Hepatocyte (in vitro differentiated cells): ENCODE measurements around the gene SH3RF3. TPM values are rescaled to one million over a fixed set of nuclear protein-coding genes. Genes with fewer than 3 reads are reported as not detected.

Experiments used
- DNase-seq: peaks from one replicate; pipeline ENCODE4 v3.0.0-alpha.2; 2016; ENCODE audit warnings: low spot score
- H2AFZ ChIP-seq: fragments of 200-600 bp; sonication (generic); 2 replicates; pipeline ENCODE4 v1.6.0; 2016; ENCODE audit warnings: antibody characterized with exemption, mild to moderate bottlenecking
- H3K27ac ChIP-seq: fragments of 200-600 bp; sonication (generic); 2 replicates; pipeline ENCODE4 v1.5.1; 2016; ENCODE audit warnings: mild to moderate bottlenecking
- H3K27me3 ChIP-seq: fragments of 200-600 bp; sonication (generic); 2 replicates; pipeline ENCODE4 v1.6.1; 2016
- H3K36me3 ChIP-seq: fragments of 200-600 bp; sonication (generic); replicated peaks from 2 replicates; pipeline ENCODE4 v1.5.1; 2016; ENCODE audit warnings: low read depth; ENCODE audit not compliant: insufficient read depth
- H3K4me1 ChIP-seq: fragments of 200-600 bp; sonication (generic); 2 replicates; pipeline ENCODE4 v1.5.1; 2016; ENCODE audit warnings: mild to moderate bottlenecking, moderate library complexity; ENCODE audit not compliant: insufficient read depth
- H3K4me2 ChIP-seq: fragments of 200-600 bp; sonication (generic); 2 replicates; pipeline ENCODE4 v1.6.0; 2016
- H3K4me3 ChIP-seq: fragments of 200-600 bp; sonication (generic); 2 replicates; pipeline ENCODE4 v1.5.1; 2016; ENCODE audit warnings: mild to moderate bottlenecking
- H3K79me2 ChIP-seq: fragments of 200-600 bp; sonication (generic); 2 replicates; pipeline ENCODE4 v1.6.0; 2017; ENCODE audit warnings: mild to moderate bottlenecking
- H3K9me2 ChIP-seq: fragments of 200-600 bp; sonication (generic); replicated peaks from 2 replicates; pipeline ENCODE4 v1.6.0; 2017; ENCODE audit warnings: mild to moderate bottlenecking; ENCODE audit not compliant: insufficient read depth
- H3K9me3 ChIP-seq: fragments of 200-600 bp; sonication (generic); 2 replicates; pipeline ENCODE4 v1.5.1; 2016; ENCODE audit warnings: low read depth, mild to moderate bottlenecking
- H4K20me1 ChIP-seq: fragments of 200-600 bp; sonication (generic); 2 replicates; pipeline ENCODE4 v1.6.0; 2016; ENCODE audit warnings: mild to moderate bottlenecking; ENCODE audit not compliant: insufficient read depth, poor library complexity, severe bottlenecking
- CTCF ChIP-seq: fragments of 200-600 bp; sonication (generic); IDR thresholded peaks from 2 replicates; pipeline ENCODE4 v1.5.1; 2016; ENCODE audit warnings: antibody characterized with exemption, mild to moderate bottlenecking; ENCODE audit not compliant: poor library complexity
- EZH2 ChIP-seq: fragments of 200-600 bp; sonication (generic); IDR thresholded peaks from 2 replicates; pipeline ENCODE4 v1.6.1; 2016; ENCODE audit warnings: antibody characterized with exemption, mild to moderate bottlenecking, borderline replicate concordance
- EZH2phosphoT487 ChIP-seq: fragments of 200-600 bp; sonication (generic); IDR thresholded peaks from one replicate; pipeline ENCODE4 v1.6.1; 2018; ENCODE audit warnings: antibody characterized with exemption, mild to moderate bottlenecking, low read depth, moderate library complexity; ENCODE audit not compliant: unreplicated experiment, severe bottlenecking
- WGBS: methylation state at CpG from one replicate; pipeline ENCODE4 v1.1.6; 2016; ENCODE audit warnings: low lambda C conversion rate; ENCODE audit errors: missing lambda C conversion rate; 5-methylcytosine and 5-hydroxymethylcytosine counted together
- polyA plus RNA-seq: library from polyadenylated mRNA; unstranded; fragments of >200 nt; fragmentation: Nextera tagmentation; extraction: Ambion mirVana; gene quantifications from 2 replicates; pipeline ENCODE4 v1.2.1, GENCODE V29; 2016
- total RNA-seq: library from RNA; depleted of rRNA; stranded (reverse); fragments of >200 nt; gene quantifications from 2 replicates; pipeline ENCODE4 v1.2.3, GENCODE V29; 2014

SH3RF3 gene
- total and polyA plus RNA-seq, 2 experiments from 2014 or later, result 1.9 to 2.1 TPM

GRCh38 chr2:109153005-109153784 is 24.2 kb downstream of the SH3RF3 start:
- no peaks in the 10 kb centered on the region for H4K20me1 ChIP-seq
- no peak for DNase-seq
- no peak for TF ChIP-seq CTCF
- no peak for TF ChIP-seq EZH2phosphoT487
- TF ChIP-seq EZH2, result no peak
- no peak overlapping the region for H3K27ac ChIP-seq
- H3K79me2 ChIP-seq, result no peaks in the 10 kb centered on the region
- no peak overlapping the region for H3K4me2 ChIP-seq
- WGBS, result 95% methylated on average over 10 of the region's 10 CpGs
- no peak overlapping the region for H3K4me3 ChIP-seq
- no peaks in the 10 kb centered on the region for H3K9me3 ChIP-seq
- no peaks in the 10 kb centered on the region for H3K9me2 ChIP-seq
- no peak overlapping the region for H2AFZ ChIP-seq
- H3K27me3 ChIP-seq, result no peaks in the 10 kb centered on the region
- H3K36me3 ChIP-seq, result no peaks in the 10 kb centered on the region
- no peaks in the 10 kb centered on the region for H3K4me1 ChIP-seq

- Histone ChIP-seq H3K4me1 (no peaks in the 10 kb centered on the region), H3K27me3 (no peaks in the 10 kb centered on the region), H3K9me2 (no peaks in the 10 kb centered on the region), H3K4me3 (no peak overlapping the region), H3K79me2 (no peaks in the 10 kb centered on the region), H3K36me3 (no peaks in the 10 kb centered on the region), H2AFZ (no peak overlapping the region), H4K20me1 (no peaks in the 10 kb centered on the region), H3K9me3 (no peaks in the 10 kb centered on the region), H3K4me2 (no peak overlapping the region), H3K27ac (no peak overlapping the region)
- WGBS, result 85% methylated on average over 5 of the region's 5 CpGs
- TF ChIP-seq EZH2phosphoT487, result no peak
- no peak for TF ChIP-seq CTCF
- TF ChIP-seq EZH2, result no peak
- DNase-seq, result no peak
Measured at GRCh38 chr2:109153807-109154206, 24.8 kb downstream of the SH3RF3 start.

- no peaks in the 10 kb centered on the region for H3K4me1 ChIP-seq
- 98% methylated on average over 3 of the region's 3 CpGs for WGBS
- no peak overlapping the region for H3K4me3 ChIP-seq
- no peak overlapping the region for H3K27ac ChIP-seq
- DNase-seq, result no peak
- TF ChIP-seq EZH2phosphoT487, result no peak
- TF ChIP-seq EZH2, result no peak
- no peak for TF ChIP-seq CTCF
- H3K27me3 ChIP-seq, result no peaks in the 10 kb centered on the region
- H4K20me1 ChIP-seq, result no peaks in the 10 kb centered on the region
- no peaks in the 10 kb centered on the region for H3K36me3 ChIP-seq
- H2AFZ ChIP-seq, result no peak overlapping the region
- no peaks in the 10 kb centered on the region for H3K9me2 ChIP-seq
- no peaks in the 10 kb centered on the region for H3K79me2 ChIP-seq
- no peak overlapping the region for H3K4me2 ChIP-seq
- H3K9me3 ChIP-seq, result no peaks in the 10 kb centered on the region
Measured at GRCh38 chr2:109154226-109154625, 25.2 kb downstream of the SH3RF3 start.
